Measurements from ENCODE around the gene NOS1AP. TPM values are rescaled to one million over a fixed set of nuclear protein-coding genes. Genes with fewer than 3 reads are reported as not detected.

The NOS1AP gene
- polyA plus RNA-seq, 3 donors, result 0.12 TPM; not detected in 2

DNA sequence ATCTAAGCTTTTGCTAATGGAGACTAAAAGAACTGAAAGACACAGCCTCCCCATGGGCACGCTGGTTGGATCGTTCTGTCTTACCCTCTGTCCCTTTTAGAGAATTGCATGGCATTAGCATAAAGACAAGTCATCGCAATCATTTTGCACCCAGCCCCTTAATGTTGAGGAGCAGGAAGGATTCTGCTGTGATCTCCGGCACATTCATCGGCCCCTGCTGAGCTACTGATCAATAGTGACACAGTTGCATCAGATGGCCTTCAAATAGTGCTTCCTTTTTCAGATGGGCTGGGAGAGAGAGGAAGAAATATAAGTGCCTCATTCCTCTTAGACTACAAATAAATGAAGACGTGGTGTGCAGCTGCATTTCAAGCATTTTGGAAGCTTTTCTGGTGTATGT lies 75.4 kb downstream of the NOS1AP start:
- H2AFZ ChIP-seq (ENCODE audit: insufficient read depth, low read depth, low read length, poor library complexity, severe bottlenecking), result no peak overlapping the region
- 94% methylated on average over 3 of the region's 6 CpGs for WGBS (ENCODE audit: insufficient coverage)
- no peaks in the 10 kb centered on the region for H4K20me1 ChIP-seq (ENCODE audit: insufficient read depth, low read length)
- Mint-ChIP-seq H3K27ac (no peak overlapping the region), H3K4me1 (peaks cover 6% of the 10 kb centered on the region), H3K9me3 (peaks cover 0 to 2% (median 0%) of the 10 kb centered on the region in 7 donors), H3K36me3 (no peaks in the 10 kb centered on the region), H3K4me3 (no peak overlapping the region), H3K27me3 (ENCODE audit: low read depth in 3 of 3) (peaks cover 6 to 7% (median 6%) of the 10 kb centered on the region in 3 donors)
- DNase-seq, result no peak
- H3K4me2 ChIP-seq (replicated peaks; ENCODE audit: extremely low read depth, low read length, poor library complexity, severe bottlenecking), result no peak overlapping the region
- TF ChIP-seq, protein P1, sequence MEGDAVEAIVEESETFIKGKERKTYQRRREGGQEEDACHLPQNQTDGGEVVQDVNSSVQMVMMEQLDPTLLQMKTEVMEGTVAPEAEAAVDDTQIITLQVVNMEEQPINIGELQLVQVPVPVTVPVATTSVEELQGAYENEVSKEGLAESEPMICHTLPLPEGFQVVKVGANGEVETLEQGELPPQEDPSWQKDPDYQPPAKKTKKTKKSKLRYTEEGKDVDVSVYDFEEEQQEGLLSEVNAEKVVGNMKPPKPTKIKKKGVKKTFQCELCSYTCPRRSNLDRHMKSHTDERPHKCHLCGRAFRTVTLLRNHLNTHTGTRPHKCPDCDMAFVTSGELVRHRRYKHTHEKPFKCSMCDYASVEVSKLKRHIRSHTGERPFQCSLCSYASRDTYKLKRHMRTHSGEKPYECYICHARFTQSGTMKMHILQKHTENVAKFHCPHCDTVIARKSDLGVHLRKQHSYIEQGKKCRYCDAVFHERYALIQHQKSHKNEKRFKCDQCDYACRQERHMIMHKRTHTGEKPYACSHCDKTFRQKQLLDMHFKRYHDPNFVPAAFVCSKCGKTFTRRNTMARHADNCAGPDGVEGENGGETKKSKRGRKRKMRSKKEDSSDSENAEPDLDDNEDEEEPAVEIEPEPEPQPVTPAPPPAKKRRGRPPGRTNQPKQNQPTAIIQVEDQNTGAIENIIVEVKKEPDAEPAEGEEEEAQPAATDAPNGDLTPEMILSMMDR (IDR thresholded peaks at IDR 0.05), result no peak
- H3K9me3 ChIP-seq (replicated peaks in 1 of 2; ENCODE audit: control insufficient read depth in 1 of 2, insufficient read depth in 1 of 2, low read length in 2 of 2), result no peaks in the 10 kb centered on the region
- H3K9ac ChIP-seq (ENCODE audit: insufficient read depth, low read length, poor library complexity, severe bottlenecking), result no peak overlapping the region
- no peak overlapping the region for H3K27ac ChIP-seq (ENCODE audit: low read depth in 1 of 2, low read length in 2 of 2)
- no peaks in the 10 kb centered on the region for H3K36me3 ChIP-seq (replicated peaks in 1 of 2; ENCODE audit: control insufficient read depth in 1 of 2, insufficient read depth in 2 of 2, low read length in 2 of 2)
- H3K4me1 ChIP-seq (ENCODE audit: control insufficient read depth in 1 of 2, insufficient read depth in 2 of 2, low read length in 2 of 2), result no peaks in the 10 kb centered on the region
- intact Hi-C loops (cut with micrococcal nuclease), result no loop called here
- H3K79me2 ChIP-seq (ENCODE audit: insufficient read depth, low read length), result no peaks in the 10 kb centered on the region
- no peaks in the 10 kb centered on the region for H3K27me3 ChIP-seq (ENCODE audit: control insufficient read depth in 2 of 2, insufficient read depth in 2 of 2, low read length in 2 of 2)
- no peak overlapping the region for H3K4me3 ChIP-seq (replicated peaks in 1 of 3; ENCODE audit: low read depth in 2 of 3, low read length in 3 of 3)

GRCh38 chr1:162145280-162145965 lies 75.9 kb downstream of the NOS1AP start:
- no peaks in the 10 kb centered on the region for H3K79me2 ChIP-seq (ENCODE audit: insufficient read depth, low read length)
- TF ChIP-seq, protein P1 (IDR thresholded peaks at IDR 0.05), result no peak

More at GRCh38 chr1:162145280-162145965, 75.9 kb downstream of the NOS1AP start:
- Histone ChIP-seq H3K9ac (ENCODE audit: insufficient read depth, low read length, poor library complexity, severe bottlenecking) (no peak overlapping the region), H3K27me3 (ENCODE audit: control insufficient read depth in 2 of 2, insufficient read depth in 2 of 2, low read length in 2 of 2) (no peaks in the 10 kb centered on the region), H3K4me1 (ENCODE audit: control insufficient read depth in 1 of 2, insufficient read depth in 2 of 2, low read length in 2 of 2) (no peaks in the 10 kb centered on the region), H4K20me1 (ENCODE audit: insufficient read depth, low read length) (no peaks in the 10 kb centered on the region), H3K4me3 (replicated peaks in 1 of 3; ENCODE audit: low read depth in 2 of 3, low read length in 3 of 3) (no peak overlapping the region), H3K36me3 (replicated peaks in 1 of 2; ENCODE audit: control insufficient read depth in 1 of 2, insufficient read depth in 2 of 2, low read length in 2 of 2) (no peaks in the 10 kb centered on the region), H3K27ac (ENCODE audit: low read depth in 1 of 2, low read length in 2 of 2) (no peak overlapping the region), H2AFZ (ENCODE audit: insufficient read depth, low read depth, low read length, poor library complexity, severe bottlenecking) (no peak overlapping the region), H3K9me3 (replicated peaks in 1 of 2; ENCODE audit: control insufficient read depth in 1 of 2, insufficient read depth in 1 of 2, low read length in 2 of 2) (no peaks in the 10 kb centered on the region), H3K4me2 (replicated peaks; ENCODE audit: extremely low read depth, low read length, poor library complexity, severe bottlenecking) (no peak overlapping the region)
- Mint-ChIP-seq H3K4me3 (no peak overlapping the region), H3K27me3 (ENCODE audit: low read depth in 3 of 3) (peaks cover 6 to 9% (median 6%) of the 10 kb centered on the region in 3 donors), H3K27ac (no peak overlapping the region), H3K4me1 (peaks cover 6% of the 10 kb centered on the region), H3K36me3 (no peaks in the 10 kb centered on the region), H3K9me3 (peaks cover 0 to 4% (median 2%) of the 10 kb centered on the region in 7 donors)
- no peak for DNase-seq
- intact Hi-C loops (cut with micrococcal nuclease), result no loop called here
- 100% methylated on average over 5 of the region's 11 CpGs for WGBS (ENCODE audit: insufficient coverage)
